Heart right ventricle (tissue), 16 donors: Measurements from ENCODE around the gene ANO4. TPM values are rescaled to one million over a fixed set of nuclear protein-coding genes. Genes with fewer than 3 reads are reported as not detected.
A peak's percentile ranks its signal among the peaks of the same experiment; 100 is the strongest.

ENCODE experiments used
- ATAC-seq, 8 donors: fragments of 200-7000 bp; cut with Tn5 transposase; one replicate each; pipeline ENCODE4 v1.9.1; 2020; ENCODE audit warnings: mild to moderate bottlenecking in 8 of 8, moderate library complexity in 8 of 8, moderate number of reproducible peaks in 1 of 8
- DNase-seq, 2 donors: peaks; one replicate each; pipeline ENCODE4 v3.0.0-alpha.2; 2020
- H3K27ac ChIP-seq, 10 donors: fragments of 200-600 bp; sonication (generic) in 2 of 10; one replicate each; pipeline versions ENCODE4 v1.5.0 to v1.8.0; 2020 to 2022; ENCODE audit warnings: mild to moderate bottlenecking in 3 of 10
- H3K27me3 ChIP-seq, 7 donors: fragments of 200-600 bp; one replicate each; pipeline ENCODE4 v1.8.0; 2021 to 2022; ENCODE audit warnings: mild to moderate bottlenecking in 2 of 7
- H3K36me3 ChIP-seq, 9 donors: fragments of 200-600 bp; sonication (generic) in 1 of 9; one replicate each; pipeline versions ENCODE4 v1.5.0 to v1.8.0; 2020 to 2022; ENCODE audit warnings: mild to moderate bottlenecking in 2 of 9
- H3K4me1 ChIP-seq, 9 donors: fragments of 200-600 bp; sonication (generic) in 1 of 9; one replicate each; pipeline versions ENCODE4 v1.5.0 to v1.8.0; 2020 to 2022; ENCODE audit warnings: mild to moderate bottlenecking in 4 of 9
- H3K4me3 ChIP-seq, 10 donors: fragments of 200-600 bp; sonication (generic) in 2 of 10; one replicate each; pipeline versions ENCODE4 v1.5.0 to v1.8.0; 2020 to 2022; ENCODE audit warnings: mild to moderate bottlenecking in 7 of 10, moderate library complexity in 2 of 10
- H3K9me3 ChIP-seq, 11 donors: fragments of 200-600 bp in 10 of 11; sonication (generic) in 2 of 11; one replicate each; pipeline versions ENCODE4 v1.5.0 to v1.8.0; 2013 to 2022; ENCODE audit warnings: mild to moderate bottlenecking in 2 of 11, control low read depth in 1 of 11, moderate library complexity in 1 of 11
- CTCF ChIP-seq, 9 donors: fragments of 200-600 bp; sonication (generic) in 2 of 9; IDR thresholded peaks; one replicate each; pipeline versions ENCODE4 v1.5.0 to v1.8.0; 2021 to 2022; ENCODE audit warnings: antibody characterized with exemption in 9 of 9, mild to moderate bottlenecking in 5 of 9, moderate library complexity in 1 of 9
- WGBS, 2 donors: extraction: QIAGEN DNeasy Blood & Tissue Kit; methylation state at CpG; one replicate each; pipeline ENCODE4 v1.1.7; 2013; ENCODE audit warnings: inconsistent platforms in 1 of 2; 5-methylcytosine and 5-hydroxymethylcytosine counted together
- intact Hi-C, 10 donors: fragments of 100-400 bp; cut with DNase I; formaldehyde crosslinking; loops; one replicate each; pipeline versions ENCODE4 v1.11.1 to v1.14.2; 2022
- polyA plus RNA-seq, 2 donors: library from polyadenylated mRNA; stranded (reverse); fragments of 200-250 nt; gene quantifications; one replicate each; pipeline ENCODE4 v1.2.3, GENCODE V29; 2013
- total RNA-seq, 10 donors: library from RNA; stranded (reverse); fragmentation: NEBNext Ultra II Directional in 3 of 10; extraction: Animal tissue kit (Norgen Biotek cat#: 25700) in 3 of 10; gene quantifications; one replicate each; pipeline versions ENCODE4 v1.2.1 to v1.2.4, GENCODE V29; 2021 to 2023
- donor health status: Arrhythmogenic right ventricular cardiomyopathy.
- donor health status: ischemic (EF 13 %, LVEDD 7.1; RV severe dilation, severe dysfunction).
- donor health status: healthy with polysubstance abuse.
- donor health status: DM: no; HTN: yes; CAD: no.
- donor health status: DM: no; HTN: no; CAD: no.
- donor health status: ischemic (EF 25% LVEDD 6.9; RV normal size, moderate dysfunction).
- donor health status: ischemic (EF 25% LVEDD 5.7; RV mildly dilated, moderate dysfunction).
- donor health status: healthy.
- donor health status: DM: yes; HTN: yes; CAD: no.
- donor health status: Ischemic cardiomyopathy.
- donor health status: ischemic (EF 35%, LVEDD 5.7; RV mildly dilated, moderate dysfunction).
- donor health status: nonischemic (EF 11% LVEDD 7.7; RV severe dilation, severe dysfunction).
- donor health status: DM: yes; HTN: yes; CAD: no.
- donor health status: PGD.
- donor health status: ischemic (EF 29% LVEDD 5.4; RV normal size, mild dysfunction).
- donor health status: nonischemic (EF 23%, LVEDD 6.1; RV moderate dilation, normal function).

Gene ANO4
- total and polyA plus RNA-seq, 12 donors, result 0.08 to 0.45 (median 0.19) TPM; not detected in 5

GRCh38 chr12:101045486-101046464 lies 251.2 kb downstream of the ANO4 start:
- WGBS, 2 donors, result 51 to 62% methylated on average over 7 of the region's 7 CpGs
- intact Hi-C loops, result no loop called here
- no peaks in the 10 kb centered on the region for H3K27me3 ChIP-seq
- DNase-seq (no peak), ATAC-seq (peak in 1 of 8 donors; percentile 75)
- no peaks in the 10 kb centered on the region for H3K36me3 ChIP-seq
- H3K4me3 ChIP-seq, result no peak overlapping the region
- H3K27ac ChIP-seq, result no peak overlapping the region
- H3K9me3 ChIP-seq, result no peaks in the 10 kb centered on the region
- H3K4me1 ChIP-seq, result no peaks in the 10 kb centered on the region
- no peak for TF ChIP-seq CTCF (IDR thresholded peaks at IDR 0.05)

GRCh38 chr12:101047652-101048051 lies 253.1 kb downstream of the ANO4 start:
- WGBS, 2 donors, result 68 to 76% methylated on average over 1 of the region's 1 CpG
- H3K4me1 ChIP-seq, result peaks cover 0 to 9% (median 0%) of the 10 kb centered on the region in 9 donors
- intact Hi-C loops, result no loop called here
- ATAC-seq (no peak), DNase-seq (no peak)
- no peak overlapping the region for H3K4me3 ChIP-seq
- no peak for TF ChIP-seq CTCF (IDR thresholded peaks at IDR 0.05)
- H3K27ac ChIP-seq, result no peak overlapping the region
- H3K9me3 ChIP-seq, result no peaks in the 10 kb centered on the region
- H3K36me3 ChIP-seq, result no peaks in the 10 kb centered on the region
- no peaks in the 10 kb centered on the region for H3K27me3 ChIP-seq

GRCh38 chr12:101050631-101051030 lies 256.1 kb downstream of the ANO4 start:
- no peak for ATAC-seq
- intact Hi-C loops, result no loop called here
- no peak overlapping the region for H3K4me3 ChIP-seq
- H3K9me3 ChIP-seq, result peaks cover 0 to 4% (median 0%) of the 10 kb centered on the region in 11 donors
- H3K4me1 ChIP-seq, result peaks cover 0 to 9% (median 0%) of the 10 kb centered on the region in 9 donors
- DNase-seq, result no peak
- no peaks in the 10 kb centered on the region for H3K27me3 ChIP-seq
- H3K27ac ChIP-seq, result no peak overlapping the region
- WGBS, 2 donors, result 0% methylated on average over 1 of the region's 1 CpG
- no peaks in the 10 kb centered on the region for H3K36me3 ChIP-seq
- TF ChIP-seq CTCF (IDR thresholded peaks at IDR 0.05), result no peak

- intact Hi-C loops, result no loop called here
- TF ChIP-seq CTCF (IDR thresholded peaks at IDR 0.05), result no peak
- H3K4me1 ChIP-seq, result peaks cover 0 to 9% (median 0%) of the 10 kb centered on the region in 9 donors
- ATAC-seq (no peak), DNase-seq (no peak)
- peaks cover 0 to 4% (median 0%) of the 10 kb centered on the region in 11 donors for H3K9me3 ChIP-seq
- H3K27ac ChIP-seq, result no peak overlapping the region
- H3K36me3 ChIP-seq, result no peaks in the 10 kb centered on the region
- no peak overlapping the region for H3K4me3 ChIP-seq
- H3K27me3 ChIP-seq, result no peaks in the 10 kb centered on the region
These were observed 256.6 kb downstream of the ANO4 start for GRCh38 chr12:101051151-101051550.
